ENCODE results near the gene TNF. TPM values are rescaled to one million over a fixed set of nuclear protein-coding genes. Genes with fewer than 3 reads are reported as not detected.
A peak's percentile ranks its signal among the peaks of the same experiment; 100 is the strongest.

The TNF gene
- total and polyA plus RNA-seq, 2 of the 13 experiments (the other 11 are each of a cell fraction or from before 2014, with no cell fraction given), result not detected

DNA sequence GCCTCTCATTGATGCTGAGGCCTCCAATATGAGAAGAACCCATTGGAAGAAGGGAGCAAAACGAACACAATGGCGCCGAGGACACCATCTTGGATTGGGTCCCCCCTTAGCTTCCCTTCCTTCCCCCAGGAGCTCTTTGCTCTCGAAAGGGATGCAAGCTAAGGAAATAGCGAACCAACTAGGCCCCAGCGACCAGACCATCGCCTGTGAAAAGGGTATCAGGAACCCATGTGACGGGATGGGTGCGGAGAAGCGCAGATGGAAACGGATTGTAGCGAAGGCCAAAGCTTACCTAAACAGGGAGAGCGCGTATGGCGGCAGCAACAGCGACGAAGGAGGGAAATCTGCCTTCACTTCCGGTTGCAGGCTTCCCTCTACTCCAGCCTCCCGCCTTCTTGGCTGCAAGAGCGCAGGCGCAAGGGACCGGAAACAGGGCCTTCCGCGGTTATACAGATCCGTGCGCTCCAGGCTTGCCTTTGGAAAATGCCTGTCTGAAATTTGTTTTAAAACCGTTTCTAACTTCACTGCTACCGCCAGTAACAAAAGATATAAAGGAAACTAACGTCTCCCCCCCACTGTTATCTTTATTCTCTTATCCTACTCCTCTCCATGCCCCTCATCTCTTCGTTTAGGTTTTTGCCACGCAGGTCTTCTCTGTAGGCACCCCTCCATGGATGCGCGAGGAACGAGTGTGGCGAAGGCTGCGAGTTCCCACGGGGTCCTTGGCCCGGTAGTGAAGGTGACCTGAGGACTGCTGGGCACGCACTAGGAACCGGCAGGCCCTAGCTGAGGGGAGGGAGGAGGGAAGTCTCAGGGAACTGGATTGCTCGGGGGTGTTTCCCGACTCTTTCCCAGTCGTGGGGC, 33.5 kb upstream of the TNF start, which contains the start of gene DDX39B (continued):
- TF ChIP-seq ZNF670 (CRISPR knock-in tag; IDR thresholded peaks at IDR 0.05; ENCODE audit: borderline replicate concordance) (peak; percentile 97; the same call in 1 of the 2 replicates), SRY (CRISPR knock-in tag; IDR thresholded peaks at IDR 0.05) (peak; percentile 98), PHF21A (CRISPR knock-in tag; IDR thresholded peaks at IDR 0.05) (peak; percentile 93)

- no peaks in the 10 kb centered on the region for H3K9me3 ChIP-seq (ENCODE audit: low read length)
- H4K20me1 ChIP-seq (ENCODE audit: insufficient read depth, low read length), result peaks cover 25% of the 10 kb centered on the region
- peak overlapping the region; percentile 96; the same call in 1 of the 2 replicates for H3K9ac ChIP-seq (ENCODE audit: insufficient read depth, low read depth, low read length)
- H3K36me3 ChIP-seq (replicated peaks in 1 of 2; ENCODE audit: control insufficient read depth in 1 of 2, insufficient read depth in 2 of 2, low read length in 2 of 2), result peaks cover 6 to 20% of the 10 kb centered on the region in 2 experiments
- in situ Hi-C loops (cut with HindIII; ENCODE audit: extremely low pct_ligation_motif_present, low pct_unique_long_range_greater_than_20kb) (no loop called here), intact Hi-C loops (cut with micrococcal nuclease; ENCODE audit: unreplicated experiment) (loop anchor here (10.0 kb wide), 1 partner anchor 111 kb away; the partner anchor contains the start of genes APOM and BAG6)
- peak overlapping the region; percentile 99 for H3K4me2 ChIP-seq (ENCODE audit: low read depth, low read length)
- H3K4me1 ChIP-seq (ENCODE audit: insufficient read depth, low read length), result peaks cover 59% of the 10 kb centered on the region
- ChIA-PET POLR2A (interaction anchor here (0.8 to 6.9 kb wide), 9 partner anchors 15 to 402 kb away, joined by 3 to 123 read pairs (median 6); partner anchors contain the start of genes APOM, BAG6, C6orf47 and CFB), CTCF (ENCODE audit: low intra/inter-chr PET ratio, low total read pairs) (no interaction called here)
- H2AFZ ChIP-seq (ENCODE audit: low read length), result no peak overlapping the region
- BruUV-seq (replicated peaks), result no TSS peak
- peak overlapping the region in 1 of 3 experiments; percentile 99; a peak in 2 of 6 replicates for H3K4me3 ChIP-seq (replicated peaks in 1 of 3; ENCODE audit: insufficient read depth in 1 of 3, low read depth in 2 of 3, low read length in 3 of 3)
- peak overlapping the region; percentile 95 for H3K27ac ChIP-seq (ENCODE audit: extremely low read length, insufficient read depth, low read length)
- DNase-seq (ENCODE audit: low spot score) (no peak), ATAC-seq (no peak), FAIRE-seq (peak; percentile 4)
- WGBS (ENCODE audit: low lambda C conversion rate), result 49% methylated on average over 6 of the region's 6 CpGs
- no peaks in the 10 kb centered on the region; a peak in 2 of 5 replicates for H3K27me3 ChIP-seq (ENCODE audit: control insufficient read depth in 1 of 2, insufficient read depth in 2 of 2, low read length in 2 of 2)
- peaks cover 48% of the 10 kb centered on the region for H3K79me2 ChIP-seq (ENCODE audit: insufficient read depth, low read length)
- TF ChIP-seq ZBTB25 (CRISPR knock-in tag; IDR thresholded peaks at IDR 0.05), result no peak
- TF ChIP-seq HNF4A (CRISPR knock-in tag; IDR thresholded peaks at IDR 0.05), result peak; percentile 74
- no peak for TF ChIP-seq HMGA1 (CRISPR knock-in tag; conservative IDR thresholded peaks at IDR 0.05)
- no peak for TF ChIP-seq MATR3 (CRISPR knock-in tag; IDR thresholded peaks at IDR 0.05)
- no peak for TF ChIP-seq NFE2L2 (IDR thresholded peaks at IDR 0.05; ENCODE audit: low read length)
- TF ChIP-seq ZNF598 (CRISPR knock-in tag; IDR thresholded peaks at IDR 0.05; ENCODE audit: borderline replicate concordance), result 0 out of 2 replicates have a peak, but pooled peaks have one; percentile 32
- TF ChIP-seq, protein P1, sequence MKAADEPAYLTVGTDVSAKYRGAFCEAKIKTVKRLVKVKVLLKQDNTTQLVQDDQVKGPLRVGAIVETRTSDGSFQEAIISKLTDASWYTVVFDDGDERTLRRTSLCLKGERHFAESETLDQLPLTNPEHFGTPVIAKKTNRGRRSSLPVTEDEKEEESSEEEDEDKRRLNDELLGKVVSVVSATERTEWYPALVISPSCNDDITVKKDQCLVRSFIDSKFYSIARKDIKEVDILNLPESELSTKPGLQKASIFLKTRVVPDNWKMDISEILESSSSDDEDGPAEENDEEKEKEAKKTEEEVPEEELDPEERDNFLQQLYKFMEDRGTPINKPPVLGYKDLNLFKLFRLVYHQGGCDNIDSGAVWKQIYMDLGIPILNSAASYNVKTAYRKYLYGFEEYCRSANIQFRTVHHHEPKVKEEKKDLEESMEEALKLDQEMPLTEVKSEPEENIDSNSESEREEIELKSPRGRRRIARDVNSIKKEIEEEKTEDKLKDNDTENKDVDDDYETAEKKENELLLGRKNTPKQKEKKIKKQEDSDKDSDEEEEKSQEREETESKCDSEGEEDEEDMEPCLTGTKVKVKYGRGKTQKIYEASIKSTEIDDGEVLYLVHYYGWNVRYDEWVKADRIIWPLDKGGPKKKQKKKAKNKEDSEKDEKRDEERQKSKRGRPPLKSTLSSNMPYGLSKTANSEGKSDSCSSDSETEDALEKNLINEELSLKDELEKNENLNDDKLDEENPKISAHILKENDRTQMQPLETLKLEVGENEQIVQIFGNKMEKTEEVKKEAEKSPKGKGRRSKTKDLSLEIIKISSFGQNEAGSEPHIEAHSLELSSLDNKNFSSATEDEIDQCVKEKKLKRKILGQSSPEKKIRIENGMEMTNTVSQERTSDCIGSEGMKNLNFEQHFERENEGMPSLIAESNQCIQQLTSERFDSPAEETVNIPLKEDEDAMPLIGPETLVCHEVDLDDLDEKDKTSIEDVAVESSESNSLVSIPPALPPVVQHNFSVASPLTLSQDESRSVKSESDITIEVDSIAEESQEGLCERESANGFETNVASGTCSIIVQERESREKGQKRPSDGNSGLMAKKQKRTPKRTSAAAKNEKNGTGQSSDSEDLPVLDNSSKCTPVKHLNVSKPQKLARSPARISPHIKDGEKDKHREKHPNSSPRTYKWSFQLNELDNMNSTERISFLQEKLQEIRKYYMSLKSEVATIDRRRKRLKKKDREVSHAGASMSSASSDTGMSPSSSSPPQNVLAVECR (CRISPR knock-in tag; IDR thresholded peaks at IDR 0.05; ENCODE audit: borderline replicate concordance), result peak; percentile 20; the same call in 1 of the 2 replicates
- 0 out of 2 replicates have a peak, but pooled peaks have one; percentile 15 for TF ChIP-seq POGK (CRISPR knock-in tag; conservative IDR thresholded peaks at IDR 0.05)
These were observed 31.7 kb upstream of the TNF start for GRCh38 chr6:31543639-31544038.
